HG02840 (cell line): Measurements from ENCODE around the gene RIOX2.
"Not testable (repeated sequence)": the region's sequence is repeated elsewhere in the genome, so short reads cannot be mapped to it uniquely, and the experiment has no call there.

ENCODE experiments used
- ATAC-seq: cut with Tn5 transposase; IDR thresholded peaks from one replicate; pipeline ENCODE4 v1.9.1; 2021; ENCODE audit warnings: mild to moderate bottlenecking, moderate library complexity, moderate number of reproducible peaks; ENCODE audit not compliant: unreplicated experiment, low FRiP score

RIOX2 gene

GRCh38 chr3:97927704-97928103, 44.5 kb downstream of the RIOX2 start:
- ATAC-seq: no peak

GRCh38 chr3:97917813-97918536, 54.3 kb downstream of the RIOX2 start:
- no peak for ATAC-seq

GRCh38 chr3:97916576-97916975, 55.7 kb downstream of the RIOX2 start:
- no peak for ATAC-seq

GRCh38 chr3:97914388-97914787, 57.8 kb downstream of the RIOX2 start:
- no peak for ATAC-seq

GRCh38 chr3:97911459-97911858, 60.8 kb downstream of the RIOX2 start:
- no peak for ATAC-seq

GRCh38 chr3:97910931-97911351, 61.3 kb downstream of the RIOX2 start:
- ATAC-seq: no peak

- ATAC-seq: not testable (repeated sequence)
Observed at GRCh38 chr3:97910236-97910831, 61.9 kb downstream of the RIOX2 start.

GRCh38 chr3:97909830-97910229, 62.4 kb downstream of the RIOX2 start:
- ATAC-seq: not testable (repeated sequence)

- ATAC-seq: no peak
Observed at GRCh38 chr3:97901313-97902248, 70.7 kb downstream of the RIOX2 start.

GRCh38 chr3:97899331-97899730, 72.9 kb downstream of the RIOX2 start:
- no peak for ATAC-seq

GRCh38 chr3:97896547-97896946, 75.7 kb downstream of the RIOX2 start:
- ATAC-seq: no peak

- ATAC-seq: no peak
Observed at GRCh38 chr3:97896129-97896528, 76.1 kb downstream of the RIOX2 start.

GRCh38 chr3:97895216-97895615, 77.0 kb downstream of the RIOX2 start:
- peak; percentile 64 for ATAC-seq

GRCh38 chr3:97892852-97893251, 79.4 kb downstream of the RIOX2 start:
- no peak for ATAC-seq
